Activated CD8-positive, alpha-beta memory T cell treated with anti-CD3 and anti-CD28 coated beads, Interleukin-2, amount 50 U/mL, for 1 hour (primary cell): ENCODE measurements around the gene SNRNP200.

Source experiments
- DNase-seq: peaks from one replicate; pipeline ENCODE4 v3.0.0-alpha.2; 2020; ENCODE audit errors: extremely low read depth

The SNRNP200 gene

GRCh38 chr2:96251721-96252292 lies 53.5 kb downstream of the SNRNP200 start:
- no peak for DNase-seq

GRCh38 chr2:96250188-96250587 lies 55.2 kb downstream of the SNRNP200 start:
- DNase-seq = no peak

GRCh38 chr2:96249654-96250053 lies 55.7 kb downstream of the SNRNP200 start:
- no peak for DNase-seq

- DNase-seq = no peak
Measured at GRCh38 chr2:96248624-96249023, 56.7 kb downstream of the SNRNP200 start.

- DNase-seq = no peak
Measured at GRCh38 chr2:96247896-96248295, 57.5 kb downstream of the SNRNP200 start.

GRCh38 chr2:96247009-96247408 lies 58.3 kb downstream of the SNRNP200 start:
- no peak for DNase-seq

- no peak for DNase-seq
Measured at GRCh38 chr2:96245609-96246390, 59.5 kb downstream of the SNRNP200 start.

- no peak for DNase-seq
Measured at GRCh38 chr2:96243843-96244242, 61.5 kb downstream of the SNRNP200 start.

- DNase-seq = no peak
Measured at GRCh38 chr2:96241900-96242611, 63.3 kb downstream of the SNRNP200 start.

- DNase-seq = no peak
Measured at GRCh38 chr2:96241227-96241626, 64.1 kb downstream of the SNRNP200 start.

- DNase-seq = no peak
Measured at GRCh38 chr2:96240341-96241038, 64.9 kb downstream of the SNRNP200 start.

- DNase-seq = no peak
Measured at GRCh38 chr2:96239745-96240264, 65.5 kb downstream of the SNRNP200 start.

- DNase-seq = no peak
Measured at GRCh38 chr2:96239091-96239490, 66.3 kb downstream of the SNRNP200 start.

GRCh38 chr2:96238266-96238665 lies 67.1 kb downstream of the SNRNP200 start:
- DNase-seq = no peak

GRCh38 chr2:96236882-96237281 lies 68.5 kb downstream of the SNRNP200 start:
- no peak for DNase-seq

- DNase-seq = no peak
Measured at GRCh38 chr2:96233880-96234316, 71.4 kb downstream of the SNRNP200 start.

GRCh38 chr2:96233436-96233835 lies 71.9 kb downstream of the SNRNP200 start:
- no peak for DNase-seq

- no peak for DNase-seq
Measured at GRCh38 chr2:96231316-96231715, 74.0 kb downstream of the SNRNP200 start.

GRCh38 chr2:96225016-96225533 lies 80.3 kb downstream of the SNRNP200 start:
- DNase-seq = no peak
